Neural crest cell (in vitro differentiated cells): ENCODE data around the gene IRX5. TPM values are rescaled to one million over a fixed set of nuclear protein-coding genes. Genes with fewer than 3 reads are reported as not detected.
A peak's percentile ranks its signal among the peaks of the same experiment; 100 is the strongest.

Experiments
- DNase-seq: peaks from one replicate; pipeline ENCODE4 v3.0.0; 2021; ENCODE audit warnings: low read depth, mixed read lengths, low spot score
- H3K27ac Mint-ChIP-seq: one replicate; pipeline ENCODE4 v1.8.0; 2021; ENCODE audit warnings: mild to moderate bottlenecking, mixed read lengths; ENCODE audit not compliant: unreplicated experiment
- H3K27me3 Mint-ChIP-seq: 2 replicates; pipeline ENCODE4 v1.8.0; 2021; ENCODE audit warnings: low read depth, mild to moderate bottlenecking, mixed read lengths
- H3K36me3 Mint-ChIP-seq: 2 replicates; pipeline ENCODE4 v1.8.0; 2021; ENCODE audit warnings: low read depth, mild to moderate bottlenecking, mixed read lengths
- H3K4me1 Mint-ChIP-seq: 2 replicates; pipeline ENCODE4 v1.8.0; 2021; ENCODE audit warnings: mixed read lengths
- H3K4me3 Mint-ChIP-seq: one replicate; pipeline ENCODE4 v1.8.0; 2021; ENCODE audit warnings: mild to moderate bottlenecking, mixed read lengths
- H3K9me3 Mint-ChIP-seq: 2 replicates; pipeline ENCODE4 v1.8.0; 2021; ENCODE audit warnings: mixed read lengths
- CTCF ChIP-seq: fragments of 200-600 bp; sonication (generic); conservative IDR thresholded peaks from 2 replicates; pipeline ENCODE4 v1.5.0; 2021; ENCODE audit warnings: antibody characterized with exemption, mild to moderate bottlenecking
- total RNA-seq: library from RNA; stranded (reverse); gene quantifications from 2 replicates; pipeline ENCODE4 v1.2.1, GENCODE V29; 2021

Gene IRX5
- total RNA-seq, 1 donor from 2014 or later: 14.9 TPM

- peaks cover 13% of the 10 kb centered on the region for H3K36me3 Mint-ChIP-seq
- TF ChIP-seq CTCF: peak; percentile 20
- peaks cover 77% of the 10 kb centered on the region for H3K27me3 Mint-ChIP-seq
- DNase-seq: peak; percentile 43
- no peaks in the 10 kb centered on the region for H3K9me3 Mint-ChIP-seq
- peak overlapping the region; percentile 92 for H3K4me3 Mint-ChIP-seq
- peak overlapping the region; percentile 59 for H3K27ac Mint-ChIP-seq
- peaks cover 60% of the 10 kb centered on the region for H3K4me1 Mint-ChIP-seq
These were observed 702 bp downstream of the IRX5 start for GRCh38 chr16:54931120-54932014.

GRCh38 chr16:54932021-54932660 is 1.5 kb downstream of the IRX5 start:
- TF ChIP-seq CTCF: no peak
- Mint-ChIP-seq H3K27me3 (peaks cover 78% of the 10 kb centered on the region), H3K4me3 (peak overlapping the region; percentile 92), H3K27ac (peak overlapping the region; percentile 59), H3K9me3 (no peaks in the 10 kb centered on the region), H3K4me1 (peaks cover 60% of the 10 kb centered on the region), H3K36me3 (peaks cover 18% of the 10 kb centered on the region)
- no peak for DNase-seq

GRCh38 chr16:54932737-54933254 is 2.1 kb downstream of the IRX5 start:
- TF ChIP-seq CTCF: peak; percentile 35
- Mint-ChIP-seq H3K36me3 (peaks cover 20% of the 10 kb centered on the region), H3K4me1 (peaks cover 60% of the 10 kb centered on the region), H3K4me3 (peak overlapping the region; percentile 92), H3K27me3 (peaks cover 78% of the 10 kb centered on the region), H3K27ac (peak overlapping the region; percentile 50), H3K9me3 (no peaks in the 10 kb centered on the region)
- DNase-seq: peak; percentile 28

GRCh38 chr16:54933281-54934011 is 2.8 kb downstream of the IRX5 start:
- no peaks in the 10 kb centered on the region for H3K9me3 Mint-ChIP-seq
- TF ChIP-seq CTCF: no peak
- peak; percentile 23 for DNase-seq
- H3K4me3 Mint-ChIP-seq: peak overlapping the region; percentile 90
- H3K27me3 Mint-ChIP-seq: peaks cover 82% of the 10 kb centered on the region
- peaks cover 63% of the 10 kb centered on the region for H3K4me1 Mint-ChIP-seq
- H3K27ac Mint-ChIP-seq: no peak overlapping the region
- peaks cover 20% of the 10 kb centered on the region for H3K36me3 Mint-ChIP-seq

GRCh38 chr16:54934481-54935265 is 4.0 kb downstream of the IRX5 start:
- peak overlapping the region; percentile 88 for H3K4me3 Mint-ChIP-seq
- peak; percentile 38 for DNase-seq
- peak; percentile 56 for TF ChIP-seq CTCF
- peaks cover 22% of the 10 kb centered on the region for H3K36me3 Mint-ChIP-seq
- H3K27me3 Mint-ChIP-seq: peaks cover 87% of the 10 kb centered on the region
- no peak overlapping the region for H3K27ac Mint-ChIP-seq
- H3K4me1 Mint-ChIP-seq: peaks cover 70% of the 10 kb centered on the region
- H3K9me3 Mint-ChIP-seq: no peaks in the 10 kb centered on the region
